DMS114 treated with DMSO at 0.1 percent for 48 hours (cell line): ENCODE results near the gene CELF4.
A peak's percentile ranks its signal among the peaks of the same experiment; 100 is the strongest.

ENCODE experiments used
- DNase-seq: peaks from one replicate; lab custom pipeline; 2025; ENCODE audit not compliant: unreplicated experiment; lab: John Stamatoyannopoulos, UW

Gene CELF4

DNA sequence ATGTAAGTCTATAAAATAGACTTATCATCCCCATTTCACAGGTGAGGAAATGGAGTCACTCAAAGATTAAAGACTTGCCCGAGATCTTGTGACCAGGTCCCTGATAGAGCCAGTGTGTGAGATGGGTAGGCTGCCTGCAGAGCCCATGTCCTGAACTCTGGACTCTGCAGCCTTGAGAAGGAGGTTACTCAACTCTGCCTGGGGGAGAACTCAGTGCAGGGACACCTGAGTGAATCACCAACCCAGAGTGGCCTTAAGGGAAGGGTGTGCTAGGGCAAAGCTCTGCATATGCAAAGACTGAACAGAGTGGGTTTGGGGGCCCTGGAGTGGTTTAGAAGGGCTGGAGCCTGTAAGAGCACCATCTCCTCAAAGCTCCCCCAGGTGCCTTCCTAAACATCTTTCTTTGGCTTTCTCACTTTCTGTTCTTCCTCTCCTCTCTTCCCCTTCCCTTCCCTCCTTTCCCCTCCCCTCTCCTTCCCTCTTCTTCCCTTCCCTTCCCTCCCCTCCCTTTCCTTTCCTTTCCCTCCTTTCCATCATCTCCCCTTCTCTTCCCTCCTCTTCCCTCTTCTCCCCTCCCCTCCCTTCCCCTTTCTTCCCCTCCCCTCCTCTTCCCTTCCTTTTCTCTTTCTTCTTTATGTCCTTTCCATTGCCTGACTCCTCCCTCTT is 67.6 kb downstream of the CELF4 start:
- DNase-seq: no peak

- DNase-seq: no peak
Observed at GRCh38 chr18:37496568-37496967, 69.0 kb downstream of the CELF4 start.

DNA sequence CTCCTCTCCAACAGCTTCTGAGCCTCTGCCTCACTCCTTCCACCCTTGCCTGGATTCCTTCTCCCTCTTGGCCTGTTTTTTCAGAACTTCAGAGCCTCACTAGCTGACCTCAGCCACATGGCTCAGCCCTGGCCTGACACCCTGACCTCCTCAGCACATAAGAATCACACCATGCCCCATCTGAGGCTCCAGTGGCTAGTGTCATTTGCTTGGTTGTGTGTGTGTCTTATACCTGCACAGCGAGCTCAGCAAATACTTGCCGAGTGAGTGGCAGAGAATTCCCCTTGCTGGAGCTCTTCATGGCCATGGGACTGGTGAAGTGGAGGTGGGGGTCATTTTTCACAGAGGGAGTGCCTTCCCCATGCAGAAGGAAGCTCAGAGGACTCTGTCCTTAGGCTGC is 70.2 kb downstream of the CELF4 start:
- no peak for DNase-seq

- DNase-seq: no peak
Observed at GRCh38 chr18:37494406-37494805, 71.2 kb downstream of the CELF4 start.

- DNase-seq: no peak
Observed at GRCh38 chr18:37493352-37493935, 72.2 kb downstream of the CELF4 start.

GRCh38 chr18:37492952-37493351 is 72.6 kb downstream of the CELF4 start:
- DNase-seq: no peak

- DNase-seq: no peak
Observed at GRCh38 chr18:37491526-37491925, 74.1 kb downstream of the CELF4 start.

GRCh38 chr18:37489998-37490397 is 75.6 kb downstream of the CELF4 start:
- no peak for DNase-seq

- DNase-seq: no peak
Observed at GRCh38 chr18:37489011-37489410, 76.6 kb downstream of the CELF4 start.

DNA sequence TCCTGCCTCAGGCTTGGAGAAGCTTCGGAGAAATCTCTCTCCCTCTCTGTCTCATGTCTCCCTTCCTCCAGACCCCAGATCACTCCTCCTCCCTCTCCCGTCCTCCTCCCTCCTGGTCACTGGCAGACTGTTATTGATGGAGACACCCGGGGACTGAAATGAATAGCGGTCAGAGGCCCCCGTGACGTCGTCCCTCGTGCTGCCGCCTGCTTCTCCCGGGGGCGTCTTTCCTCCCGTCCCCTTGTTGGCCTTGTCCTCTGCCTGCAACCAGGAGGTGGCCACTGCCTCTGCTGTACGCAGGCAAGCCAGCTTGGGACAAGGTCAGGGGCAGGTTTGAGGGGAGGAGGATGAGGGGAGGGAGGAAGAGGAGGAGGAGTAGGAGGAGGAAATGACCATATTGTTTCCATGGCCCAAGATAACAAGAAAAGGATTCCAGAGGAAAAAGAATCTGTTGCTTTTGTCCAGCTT is 78.2 kb downstream of the CELF4 start:
- DNase-seq: no peak

GRCh38 chr18:37486848-37487247 is 78.8 kb downstream of the CELF4 start:
- no peak for DNase-seq

GRCh38 chr18:37484983-37485834 is 80.4 kb downstream of the CELF4 start:
- DNase-seq: peak; percentile 7

- DNase-seq: no peak
Observed at GRCh38 chr18:37483984-37484819, 81.4 kb downstream of the CELF4 start.

GRCh38 chr18:37483221-37483971 is 82.2 kb downstream of the CELF4 start:
- no peak for DNase-seq

GRCh38 chr18:37482433-37482832 is 83.2 kb downstream of the CELF4 start:
- no peak for DNase-seq

GRCh38 chr18:37482002-37482401 is 83.6 kb downstream of the CELF4 start:
- DNase-seq: no peak

- no peak for DNase-seq
Observed at GRCh38 chr18:37481491-37481890, 84.1 kb downstream of the CELF4 start.

GRCh38 chr18:37481072-37481471 is 84.5 kb downstream of the CELF4 start:
- no peak for DNase-seq

DNA sequence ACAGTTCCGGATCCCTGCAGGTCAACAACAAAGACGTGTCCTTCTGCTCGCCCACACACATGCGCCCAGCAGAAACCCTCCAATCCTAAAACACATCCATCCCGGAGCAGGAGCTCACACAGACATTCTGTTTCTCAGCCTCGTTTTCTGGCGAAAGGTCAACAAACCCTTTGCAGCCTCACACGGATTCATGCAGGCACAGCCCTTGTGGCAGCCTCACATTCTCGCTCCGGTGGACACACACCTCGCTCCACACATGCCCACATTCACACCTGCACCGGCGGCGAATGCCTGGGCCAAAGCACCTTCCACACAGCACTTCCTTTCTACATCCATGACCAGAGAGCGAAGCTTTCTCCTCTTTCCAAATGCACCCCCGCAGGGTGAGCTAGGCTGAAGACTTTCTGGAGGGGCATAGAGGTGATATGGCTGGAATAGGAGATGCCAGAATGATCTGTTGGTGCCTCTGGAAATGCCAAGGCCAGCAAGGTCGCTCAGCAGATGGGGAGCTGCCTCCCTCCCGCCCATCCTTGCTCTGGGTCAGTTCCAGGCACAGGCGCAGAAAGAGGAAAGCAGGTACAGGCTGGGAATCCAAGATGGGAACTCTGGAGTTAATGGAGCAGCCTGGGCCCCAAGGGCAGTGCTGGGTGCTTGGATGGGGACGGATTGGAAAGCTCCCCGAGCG is 88.8 kb downstream of the CELF4 start:
- no peak for DNase-seq

GRCh38 chr18:37476182-37476581 is 89.4 kb downstream of the CELF4 start:
- DNase-seq: peak; percentile 5
